HEK293 (cell line): ENCODE results near the gene SEC22A.

Experiments used
- CTCF ChIP-seq: fragments of 450-650 bp; formaldehyde crosslinking; IDR thresholded peaks from 2 replicates; pipeline ENCODE4 v1.5.1; 2016; ENCODE audit warnings: missing biosample characterization, missing genetic modification characterization
- GLI4 ChIP-seq: fragments of 450-650 bp; formaldehyde crosslinking; IDR thresholded peaks from 2 replicates; pipeline ENCODE4 v1.5.1; 2016; ENCODE audit warnings: missing biosample characterization, missing genetic modification characterization
- REST ChIP-seq: fragments of 450-650 bp; formaldehyde crosslinking; IDR thresholded peaks from 2 replicates; pipeline ENCODE4 v1.5.1; 2016; ENCODE audit warnings: missing biosample characterization, missing genetic modification characterization
- TCF7L2 ChIP-seq: IDR thresholded peaks from 2 replicates; pipeline ENCODE4 v1.6.1; 2011; ENCODE audit warnings: low read depth, mild to moderate bottlenecking, inconsistent platforms, low read length, moderate library complexity, borderline replicate concordance
- ZBTB7A ChIP-seq: fragments of 450-650 bp; formaldehyde crosslinking; IDR thresholded peaks from 2 replicates; pipeline ENCODE4 v1.5.1; 2016; ENCODE audit warnings: low read depth, missing biosample characterization, missing genetic modification characterization
- ZNF121 ChIP-seq: fragments of 450-650 bp; formaldehyde crosslinking; IDR thresholded peaks from 2 replicates; pipeline ENCODE4 v1.5.1; 2016; ENCODE audit warnings: missing biosample characterization, missing genetic modification characterization
- ZNF26 ChIP-seq: fragments of 450-650 bp; formaldehyde crosslinking; IDR thresholded peaks from 2 replicates; pipeline ENCODE4 v1.5.1; 2016; ENCODE audit warnings: missing biosample characterization, missing genetic modification characterization
- ZNF513 ChIP-seq: fragments of 450-650 bp; IDR thresholded peaks from 2 replicates; pipeline ENCODE4 v1.5.1; 2018; ENCODE audit warnings: missing biosample characterization, missing genetic modification characterization
- ZNF514 ChIP-seq: fragments of 450-650 bp; formaldehyde crosslinking; IDR thresholded peaks from 2 replicates; pipeline ENCODE4 v1.5.1; 2016; ENCODE audit warnings: missing biosample characterization, missing genetic modification characterization
- ZNF600 ChIP-seq: fragments of 450-650 bp; formaldehyde crosslinking; IDR thresholded peaks from 2 replicates; pipeline ENCODE4 v1.5.1; 2016; ENCODE audit warnings: missing biosample characterization, missing genetic modification characterization
- ZNF654 ChIP-seq: fragments of 450-650 bp; formaldehyde crosslinking; IDR thresholded peaks from 2 replicates; pipeline ENCODE4 v1.5.1; 2016; ENCODE audit warnings: low read depth, missing biosample characterization, missing genetic modification characterization
- ZNF704 ChIP-seq: fragments of 450-650 bp; formaldehyde crosslinking; IDR thresholded peaks from 2 replicates; pipeline ENCODE4 v1.5.1; 2016; ENCODE audit warnings: missing biosample characterization, missing genetic modification characterization
- ZXDB ChIP-seq: fragments of 450-650 bp; formaldehyde crosslinking; IDR thresholded peaks from 2 replicates; pipeline ENCODE4 v1.5.1; 2016; ENCODE audit warnings: missing biosample characterization, missing genetic modification characterization

- TF ChIP-seq ZBTB7A (tag by site-specific recombination) (no peak), CTCF (tag by site-specific recombination) (no peak), REST (no peak), ZNF513 (tag by site-specific recombination) (no peak), ZNF704 (tag by site-specific recombination) (no peak), ZNF600 (tag by site-specific recombination) (no peak), ZNF514 (tag by site-specific recombination) (no peak), GLI4 (tag by site-specific recombination) (no peak), TCF7L2 (no peak), ZNF121 (tag by site-specific recombination) (no peak), ZNF26 (no peak), ZXDB (tag by site-specific recombination) (no peak), ZNF654 (tag by site-specific recombination) (no peak)
Observed at GRCh38 chr3:123165163-123165562, 36.6 kb upstream of the SEC22A start.
